ENCODE measurements around the gene ZDHHC22. TPM values are rescaled to one million over a fixed set of nuclear protein-coding genes. Genes with fewer than 3 reads are reported as not detected.

The ZDHHC22 gene
- total and polyA plus RNA-seq, 10 donors = 0.02 TPM; not detected in 9

DNA sequence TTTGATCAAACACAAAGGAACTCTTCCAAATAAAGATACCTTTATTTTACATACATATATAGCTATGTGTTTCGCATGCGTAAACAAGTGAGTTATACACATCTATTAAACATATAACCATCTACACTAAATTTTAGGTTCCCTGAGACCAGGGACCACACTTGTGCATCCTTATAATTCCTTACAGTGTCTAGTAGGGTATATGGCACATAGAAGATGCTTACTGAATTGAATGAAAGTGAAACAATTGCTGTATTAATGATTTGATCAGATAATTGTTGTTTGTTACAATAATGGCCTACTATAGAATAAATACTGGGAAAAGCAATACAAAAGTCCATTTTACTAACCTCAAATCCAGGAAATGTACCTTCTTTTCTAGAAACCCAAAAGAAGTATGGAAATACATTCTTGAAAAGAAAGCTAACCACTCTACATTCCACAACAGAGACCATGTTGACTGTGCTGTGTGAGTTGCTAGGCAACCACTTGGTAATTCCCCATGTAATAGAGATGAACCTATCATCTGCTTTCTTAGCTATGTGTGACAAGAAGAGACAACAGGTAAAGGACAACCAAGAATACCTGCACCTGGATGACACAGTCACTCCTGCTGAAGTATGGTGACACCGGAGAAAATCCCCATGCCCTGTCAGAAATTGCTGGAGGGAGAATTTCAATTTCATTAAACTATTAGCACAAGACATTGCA is 55.4 kb downstream of the ZDHHC22 start:
- Histone ChIP-seq H3K4me1 (peaks cover 0 to 26% (median 0%) of the 10 kb centered on the region in 6 donors), H3K27ac (no peak overlapping the region), H3K9me3 (peaks cover 0 to 8% (median 4%) of the 10 kb centered on the region in 8 donors), H3K4me3 (no peak overlapping the region), H3K36me3 (no peaks in the 10 kb centered on the region), H3K27me3 (replicated peaks in 1 of 7) (no peaks in the 10 kb centered on the region)
- intact Hi-C loops (cut with DNase I; ENCODE audit: low total_unique reads) = no loop called here
- WGBS, 5 donors = 94 to 99% (median 97%) methylated on average over 3 of the region's 3 CpGs
- no peak for DNase-seq
- TF ChIP-seq POLR2AphosphoS5 (IDR thresholded peaks at IDR 0.05) = no peak
- TF ChIP-seq, protein P1, sequence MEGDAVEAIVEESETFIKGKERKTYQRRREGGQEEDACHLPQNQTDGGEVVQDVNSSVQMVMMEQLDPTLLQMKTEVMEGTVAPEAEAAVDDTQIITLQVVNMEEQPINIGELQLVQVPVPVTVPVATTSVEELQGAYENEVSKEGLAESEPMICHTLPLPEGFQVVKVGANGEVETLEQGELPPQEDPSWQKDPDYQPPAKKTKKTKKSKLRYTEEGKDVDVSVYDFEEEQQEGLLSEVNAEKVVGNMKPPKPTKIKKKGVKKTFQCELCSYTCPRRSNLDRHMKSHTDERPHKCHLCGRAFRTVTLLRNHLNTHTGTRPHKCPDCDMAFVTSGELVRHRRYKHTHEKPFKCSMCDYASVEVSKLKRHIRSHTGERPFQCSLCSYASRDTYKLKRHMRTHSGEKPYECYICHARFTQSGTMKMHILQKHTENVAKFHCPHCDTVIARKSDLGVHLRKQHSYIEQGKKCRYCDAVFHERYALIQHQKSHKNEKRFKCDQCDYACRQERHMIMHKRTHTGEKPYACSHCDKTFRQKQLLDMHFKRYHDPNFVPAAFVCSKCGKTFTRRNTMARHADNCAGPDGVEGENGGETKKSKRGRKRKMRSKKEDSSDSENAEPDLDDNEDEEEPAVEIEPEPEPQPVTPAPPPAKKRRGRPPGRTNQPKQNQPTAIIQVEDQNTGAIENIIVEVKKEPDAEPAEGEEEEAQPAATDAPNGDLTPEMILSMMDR (IDR thresholded peaks at IDR 0.05 in 8 of 11, conservative IDR thresholded peaks at IDR 0.05 in 3 of 11) = no peak
- TF ChIP-seq POLR2A (IDR thresholded peaks at IDR 0.05) = no peak

DNA sequence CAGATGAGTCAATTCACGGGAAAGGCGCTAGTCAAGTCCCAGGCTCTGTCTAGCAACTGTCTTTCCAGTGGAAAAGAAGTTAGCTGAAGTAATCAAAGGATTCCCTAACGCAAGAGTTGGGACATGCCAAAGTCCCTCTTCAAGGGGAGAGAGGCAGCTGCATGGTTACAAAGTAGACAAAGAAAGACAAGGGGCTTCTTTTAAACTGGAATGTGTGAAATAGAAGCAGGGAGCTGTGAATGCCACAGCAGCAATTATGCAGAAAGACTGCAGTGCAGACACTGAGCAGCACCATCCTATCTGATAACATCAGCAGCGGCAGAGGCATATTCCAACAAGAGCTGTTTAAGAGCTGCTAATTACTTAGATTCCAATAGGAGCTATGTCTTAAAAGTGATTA is 56.1 kb downstream of the ZDHHC22 start:
- Histone ChIP-seq H3K27me3 (replicated peaks in 1 of 7) (no peaks in the 10 kb centered on the region), H3K4me1 (peaks cover 0 to 26% (median 0%) of the 10 kb centered on the region in 6 donors), H3K9me3 (peaks cover 0 to 3% (median 0%) of the 10 kb centered on the region in 8 donors), H3K4me3 (no peak overlapping the region), H3K36me3 (no peaks in the 10 kb centered on the region), H3K27ac (peak overlapping the region in 3 of 8 donors; percentile 21 to 55 (median 53))
- TF ChIP-seq POLR2AphosphoS5 (IDR thresholded peaks at IDR 0.05) (no peak), POLR2A (IDR thresholded peaks at IDR 0.05) (no peak)
- TF ChIP-seq, protein P1 (IDR thresholded peaks at IDR 0.05 in 8 of 11, conservative IDR thresholded peaks at IDR 0.05 in 3 of 11) = no peak
- no peak for DNase-seq
- 81 to 91% (median 86%) methylated on average over 4 of the region's 4 CpGs for WGBS, 5 donors
- intact Hi-C loops (cut with DNase I; ENCODE audit: low total_unique reads) = no loop called here

DNA sequence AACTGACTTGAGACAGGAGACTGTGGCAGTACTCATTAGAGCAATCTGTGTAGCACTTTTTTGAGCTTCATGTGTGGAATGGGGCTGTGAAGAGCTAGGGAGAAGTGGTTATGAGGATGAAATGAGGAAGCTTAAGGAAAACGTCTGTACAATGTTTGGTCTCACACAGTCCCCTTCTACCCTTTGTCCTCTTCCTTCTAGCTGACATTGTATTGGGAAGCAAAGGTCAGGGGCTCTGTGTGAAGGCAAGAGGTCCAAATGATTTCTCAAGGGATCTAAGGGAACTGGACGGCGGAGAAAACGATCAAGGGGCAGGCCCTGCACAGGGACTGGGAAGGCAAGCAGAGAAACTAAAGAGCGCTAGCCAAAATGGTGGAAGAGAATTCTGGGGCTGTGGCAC is 56.6 kb downstream of the ZDHHC22 start:
- peak in 1 of 3 donors; percentile 13 for TF ChIP-seq POLR2AphosphoS5 (IDR thresholded peaks at IDR 0.05)
- TF ChIP-seq, protein P1 (IDR thresholded peaks at IDR 0.05 in 8 of 11, conservative IDR thresholded peaks at IDR 0.05 in 3 of 11) = no peak
- 67 to 72% (median 70%) methylated on average over 5 of the region's 5 CpGs for WGBS, 5 donors
- peaks cover 0 to 26% (median 0%) of the 10 kb centered on the region in 6 donors for H3K4me1 ChIP-seq
- no peaks in the 10 kb centered on the region for H3K27me3 ChIP-seq (replicated peaks in 1 of 7)
- peak overlapping the region in 4 of 8 donors; percentile 21 to 55 (median 40) for H3K27ac ChIP-seq
- no peaks in the 10 kb centered on the region for H3K36me3 ChIP-seq
- H3K4me3 ChIP-seq = no peak overlapping the region
- intact Hi-C loops (cut with DNase I; ENCODE audit: low total_unique reads) = no loop called here
- no peak for DNase-seq
- peaks cover 0 to 7% (median 5%) of the 10 kb centered on the region in 8 donors for H3K9me3 ChIP-seq

DNA sequence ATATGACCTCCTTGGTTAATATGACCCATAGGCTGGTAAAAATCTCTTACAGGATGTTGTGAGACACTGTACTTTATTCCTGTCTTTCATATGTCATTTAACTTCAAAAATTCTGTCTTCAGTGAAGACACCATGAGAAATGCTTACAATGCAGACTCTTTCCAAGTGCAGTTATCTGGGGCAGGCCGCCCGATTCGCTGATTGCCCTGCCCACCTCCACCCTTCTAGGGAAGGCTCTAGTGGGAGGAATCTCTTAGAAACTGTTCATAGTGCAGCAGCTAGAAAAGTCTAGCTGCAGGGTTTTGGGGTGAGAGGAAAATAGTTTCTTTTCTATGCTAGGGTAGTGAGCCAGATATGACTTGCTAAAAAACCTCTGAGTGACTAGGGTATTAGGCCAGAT is 58.5 kb downstream of the ZDHHC22 start:
- Histone ChIP-seq H3K4me1 (peaks cover 0 to 27% (median 0%) of the 10 kb centered on the region in 6 donors), H3K27ac (peak overlapping the region in 5 of 8 donors; percentile 12 to 55 (median 44)), H3K9me3 (peaks cover 0 to 12% (median 9%) of the 10 kb centered on the region in 8 donors), H3K27me3 (replicated peaks in 1 of 7) (no peaks in the 10 kb centered on the region), H3K36me3 (no peaks in the 10 kb centered on the region), H3K4me3 (no peak overlapping the region)
- WGBS, 5 donors = 75 to 92% (median 87%) methylated on average over 3 of the region's 3 CpGs
- TF ChIP-seq POLR2A (IDR thresholded peaks at IDR 0.05) = no peak
- TF ChIP-seq, protein P1 (IDR thresholded peaks at IDR 0.05 in 8 of 11, conservative IDR thresholded peaks at IDR 0.05 in 3 of 11) = no peak
- TF ChIP-seq POLR2AphosphoS5 (IDR thresholded peaks at IDR 0.05) = no peak
- intact Hi-C loops (cut with DNase I; ENCODE audit: low total_unique reads) = no loop called here
- no peak for DNase-seq
